Upper lobe of right lung (tissue), 1 donor: ENCODE results near the gene SH2D5. TPM values are rescaled to one million over a fixed set of nuclear protein-coding genes. Genes with fewer than 3 reads are reported as not detected.
A peak's percentile ranks its signal among the peaks of the same experiment; 100 is the strongest.

Source experiments
- ATAC-seq: fragments of 200-7000 bp; cut with Tn5 transposase; one replicate; pipeline ENCODE4 v1.9.1; 2020; ENCODE audit warnings: mild to moderate bottlenecking, moderate library complexity
- DNase-seq: peaks from one replicate; pipeline ENCODE4 v3.0.0-alpha.2; 2020
- H3K27ac ChIP-seq: fragments of 200-600 bp; one replicate; pipeline ENCODE4 v1.8.0; 2022
- H3K27me3 ChIP-seq: fragments of 200-600 bp; one replicate; pipeline ENCODE4 v1.8.0; 2022; ENCODE audit warnings: mild to moderate bottlenecking
- H3K36me3 ChIP-seq: fragments of 200-600 bp; one replicate; pipeline ENCODE4 v1.8.0; 2022
- H3K4me1 ChIP-seq: fragments of 200-600 bp; one replicate; pipeline ENCODE4 v1.8.0; 2022
- H3K4me3 ChIP-seq: fragments of 200-600 bp; one replicate; pipeline ENCODE4 v1.8.0; 2022; ENCODE audit warnings: mild to moderate bottlenecking
- H3K9me3 ChIP-seq: fragments of 200-600 bp; one replicate; pipeline ENCODE4 v1.8.0; 2022
- CTCF ChIP-seq: fragments of 200-600 bp; IDR thresholded peaks from one replicate; pipeline ENCODE4 v1.8.0; 2022; ENCODE audit warnings: antibody characterized with exemption
- intact Hi-C: fragments of 100-400 bp; cut with DNase I; formaldehyde crosslinking; loops from one replicate; pipeline ENCODE4 v1.11.0; 2022
- total RNA-seq: library from RNA; stranded (reverse); fragmentation: NEBNext Ultra II Directional; extraction: Animal tissue kit (Norgen Biotek cat#: 25700); gene quantifications from one replicate; pipeline ENCODE4 v1.2.1, GENCODE V29; 2021
- donor health status: DM: no; HTN: yes; CAD: no; lungs with severe emphysema.

Gene SH2D5
- total RNA-seq, 1 donor from 2014 or later, result 0.52 TPM

- Histone ChIP-seq H3K4me3 (no peak overlapping the region), H3K27me3 (no peaks in the 10 kb centered on the region), H3K36me3 (no peaks in the 10 kb centered on the region), H3K4me1 (peaks cover 3% of the 10 kb centered on the region), H3K27ac (no peak overlapping the region), H3K9me3 (no peaks in the 10 kb centered on the region)
- ATAC-seq (no peak), DNase-seq (no peak)
- no peak for TF ChIP-seq CTCF
- intact Hi-C loops, result no loop called here
Measured at GRCh38 chr1:20691872-20692271, 40.6 kb downstream of the SH2D5 start.

GRCh38 chr1:20689645-20690056, 42.9 kb downstream of the SH2D5 start:
- Histone ChIP-seq H3K36me3 (no peaks in the 10 kb centered on the region), H3K4me3 (no peak overlapping the region), H3K27me3 (no peaks in the 10 kb centered on the region), H3K27ac (no peak overlapping the region), H3K9me3 (no peaks in the 10 kb centered on the region), H3K4me1 (no peaks in the 10 kb centered on the region)
- no peak for TF ChIP-seq CTCF
- DNase-seq (no peak), ATAC-seq (no peak)
- intact Hi-C loops, result no loop called here

- TF ChIP-seq CTCF, result no peak
- Histone ChIP-seq H3K27me3 (no peaks in the 10 kb centered on the region), H3K9me3 (no peaks in the 10 kb centered on the region), H3K4me3 (no peak overlapping the region), H3K36me3 (no peaks in the 10 kb centered on the region), H3K4me1 (no peaks in the 10 kb centered on the region), H3K27ac (no peak overlapping the region)
- ATAC-seq (no peak), DNase-seq (no peak)
- intact Hi-C loops, result no loop called here
Measured at GRCh38 chr1:20686883-20687725, 45.4 kb downstream of the SH2D5 start.

DNA sequence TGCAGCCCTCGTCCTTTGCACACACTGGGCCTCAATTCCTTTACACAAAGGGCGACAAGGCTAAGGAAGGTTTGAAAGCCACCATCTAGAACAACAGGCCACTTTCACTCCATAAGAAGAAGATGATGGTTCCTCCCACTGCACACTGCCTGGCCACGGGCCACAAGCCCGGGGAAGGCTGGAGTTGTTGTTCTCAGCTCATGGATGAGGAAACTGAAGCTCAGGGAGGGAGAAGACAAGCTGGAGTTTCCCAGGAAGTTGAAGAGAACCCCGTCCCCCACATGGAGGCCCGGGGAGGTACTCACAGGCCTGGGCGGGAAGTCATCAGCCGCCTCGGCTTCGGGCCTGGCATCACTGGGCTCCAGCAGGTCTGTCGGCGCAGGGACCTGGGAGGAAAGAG, 46.8 kb downstream of the SH2D5 start:
- ATAC-seq (no peak), DNase-seq (no peak)
- intact Hi-C loops, result no loop called here
- Histone ChIP-seq H3K4me1 (no peaks in the 10 kb centered on the region), H3K9me3 (no peaks in the 10 kb centered on the region), H3K27ac (peak overlapping the region; percentile 75), H3K4me3 (no peak overlapping the region), H3K36me3 (no peaks in the 10 kb centered on the region), H3K27me3 (no peaks in the 10 kb centered on the region)
- TF ChIP-seq CTCF, result no peak

GRCh38 chr1:20685099-20685662, 47.3 kb downstream of the SH2D5 start:
- Histone ChIP-seq H3K4me3 (peak overlapping the region; percentile 43), H3K27me3 (no peaks in the 10 kb centered on the region), H3K36me3 (no peaks in the 10 kb centered on the region), H3K27ac (peak overlapping the region; percentile 75), H3K9me3 (no peaks in the 10 kb centered on the region), H3K4me1 (no peaks in the 10 kb centered on the region)
- ATAC-seq, result peak; percentile 50
- peak; percentile 60 for DNase-seq
- TF ChIP-seq CTCF, result no peak
- intact Hi-C loops, result no loop called here
